CD4-positive, alpha-beta memory T cell (primary cell): ENCODE results near the gene GNG7. TPM values are rescaled to one million over a fixed set of nuclear protein-coding genes. Genes with fewer than 3 reads are reported as not detected.
"Not testable (repeated sequence)": the region's sequence is repeated elsewhere in the genome, so short reads cannot be mapped to it uniquely, and the experiment has no call there.

ENCODE experiments used
- CTCF ChIA-PET: fragments of 350-600 bp; sonication (Branson Sonifier 250); formaldehyde crosslinking; loops from one replicate; lab custom pipeline; 2021; ENCODE audit warnings: inconsistent platforms; ENCODE audit not compliant: partially characterized antibody; lab: Charles Lee
- POLR2A ChIA-PET: fragments of 350-600 bp; sonication (Branson Sonifier 250); formaldehyde crosslinking; loops from one replicate; lab custom pipeline; 2021; ENCODE audit not compliant: partially characterized antibody; lab: Charles Lee
- DNase-seq, 5 donors: peaks; one replicate each; pipeline versions ENCODE4 v3.0.0 to v3.0.0-alpha.2; 2020 to 2022; ENCODE audit warnings: mixed read lengths in 1 of 5
- H3K27ac ChIP-seq: one replicate; pipeline ENCODE4 v1.7.0; 2013; ENCODE audit warnings: low read depth, low read length
- H3K27me3 ChIP-seq: 2 replicates; pipeline ENCODE4 v1.7.0; 2013; ENCODE audit warnings: mild to moderate bottlenecking, low read length, moderate library complexity; ENCODE audit not compliant: insufficient read depth
- H3K36me3 ChIP-seq: 2 replicates; pipeline ENCODE4 v1.7.0; 2013; ENCODE audit warnings: mild to moderate bottlenecking, low read length, moderate library complexity; ENCODE audit not compliant: insufficient read depth
- H3K4me1 ChIP-seq: 2 replicates; pipeline ENCODE4 v1.7.0; 2013; ENCODE audit warnings: mild to moderate bottlenecking, low read length, moderate library complexity; ENCODE audit not compliant: insufficient read depth
- H3K4me3 ChIP-seq, 2 donors: one replicate each; pipeline ENCODE4 v1.7.0; 2013; ENCODE audit warnings: low read length in 2 of 2, mild to moderate bottlenecking in 1 of 2
- H3K9me3 ChIP-seq, 2 donors: one replicate each; pipeline ENCODE4 v1.7.0; 2013; ENCODE audit warnings: low read length in 2 of 2, control low read depth in 1 of 2; ENCODE audit not compliant: control insufficient read depth in 1 of 2
- H3K27ac Mint-ChIP-seq, 7 donors: one replicate each; pipeline ENCODE4 v1.8.0; 2020 to 2021; ENCODE audit warnings: mixed read lengths in 7 of 7, mild to moderate bottlenecking in 6 of 7, inconsistent platforms in 3 of 7, moderate library complexity in 3 of 7
- H3K27me3 Mint-ChIP-seq, 2 donors: one replicate each; pipeline ENCODE4 v1.8.0; 2020 to 2021; ENCODE audit warnings: mixed read lengths in 2 of 2
- H3K36me3 Mint-ChIP-seq, 2 donors: one replicate each; pipeline ENCODE4 v1.8.0; 2020 to 2021; ENCODE audit warnings: mixed read lengths in 2 of 2, inconsistent platforms in 1 of 2, mild to moderate bottlenecking in 1 of 2
- H3K4me1 Mint-ChIP-seq, 4 donors: one replicate each; pipeline ENCODE4 v1.8.0; 2020 to 2021; ENCODE audit warnings: mixed read lengths in 4 of 4, mild to moderate bottlenecking in 1 of 4
- H3K4me3 Mint-ChIP-seq, 8 donors: one replicate each; pipeline ENCODE4 v1.8.0; 2020 to 2021; ENCODE audit warnings: mixed read lengths in 8 of 8, mild to moderate bottlenecking in 7 of 8, moderate library complexity in 6 of 8, inconsistent platforms in 3 of 8
- H3K9me3 Mint-ChIP-seq, 8 donors: one replicate each; pipeline ENCODE4 v1.8.0; 2020 to 2021; ENCODE audit warnings: mixed read lengths in 8 of 8, mild to moderate bottlenecking in 5 of 8, inconsistent platforms in 3 of 8, moderate library complexity in 1 of 8
- intact Hi-C: fragments of 100-400 bp; cut with micrococcal nuclease; formaldehyde crosslinking; loops from one replicate; pipeline ENCODE4 v1.15.1; 2023
- polyA plus RNA-seq, 2 donors: library from polyadenylated mRNA; unstranded; fragments of 300-500 nt; fragmentation: Illumina TruSeq; gene quantifications; one replicate each; pipeline ENCODE4 v1.2.3, GENCODE V29; 2021
- total RNA-seq, 2 experiments: library from RNA; stranded (reverse); gene quantifications; one replicate each; pipeline ENCODE4 v1.2.3, GENCODE V29; 2021

Gene GNG7
- total and polyA plus RNA-seq, 4 experiments from 2014 or later: 1.9 to 4.2 (median 3.2) TPM

- H3K4me1 ChIP-seq: no peaks in the 10 kb centered on the region
- ChIA-PET CTCF (no interaction called here), POLR2A (no interaction called here)
- Mint-ChIP-seq H3K27ac (no peak overlapping the region), H3K4me3 (no peak overlapping the region), H3K36me3 (peaks cover 0 to 7% of the 10 kb centered on the region in 2 donors), H3K27me3 (no peaks in the 10 kb centered on the region), H3K4me1 (no peaks in the 10 kb centered on the region), H3K9me3 (no peaks in the 10 kb centered on the region)
- H3K27ac ChIP-seq: no peak overlapping the region
- H3K36me3 ChIP-seq: no peaks in the 10 kb centered on the region
- H3K27me3 ChIP-seq: no peaks in the 10 kb centered on the region
- intact Hi-C loops: no loop called here
- no peaks in the 10 kb centered on the region for H3K9me3 ChIP-seq
- H3K4me3 ChIP-seq: no peak overlapping the region
- DNase-seq: no peak
These were observed 17.2 kb downstream of the GNG7 start for GRCh38 chr19:2685204-2685704.

GRCh38 chr19:2683430-2684003, 19.0 kb downstream of the GNG7 start:
- H3K36me3 ChIP-seq: no peaks in the 10 kb centered on the region
- Mint-ChIP-seq H3K36me3 (peaks cover 0 to 7% of the 10 kb centered on the region in 2 donors), H3K9me3 (no peaks in the 10 kb centered on the region), H3K27me3 (no peaks in the 10 kb centered on the region), H3K4me3 (no peak overlapping the region), H3K27ac (no peak overlapping the region), H3K4me1 (no peaks in the 10 kb centered on the region)
- DNase-seq: no peak
- POLR2A ChIA-PET: no interaction called here
- H3K9me3 ChIP-seq: no peaks in the 10 kb centered on the region
- H3K27me3 ChIP-seq: no peaks in the 10 kb centered on the region
- intact Hi-C loops: no loop called here
- H3K27ac ChIP-seq: no peak overlapping the region
- no peak overlapping the region for H3K4me3 ChIP-seq
- CTCF ChIA-PET: no interaction called here
- no peaks in the 10 kb centered on the region for H3K4me1 ChIP-seq

GRCh38 chr19:2680808-2681207, 21.7 kb downstream of the GNG7 start:
- Mint-ChIP-seq H3K4me1 (no peaks in the 10 kb centered on the region), H3K27ac (no peak overlapping the region), H3K4me3 (no peak overlapping the region), H3K27me3 (no peaks in the 10 kb centered on the region), H3K9me3 (no peaks in the 10 kb centered on the region), H3K36me3 (peaks cover 0 to 7% of the 10 kb centered on the region in 2 donors)
- Histone ChIP-seq H3K27me3 (no peaks in the 10 kb centered on the region), H3K4me1 (no peaks in the 10 kb centered on the region), H3K4me3 (no peak overlapping the region), H3K36me3 (no peaks in the 10 kb centered on the region), H3K9me3 (no peaks in the 10 kb centered on the region), H3K27ac (no peak overlapping the region)
- DNase-seq: no peak
- ChIA-PET CTCF (interaction anchor here (1.7 kb wide), 1 partner anchor 33 kb away, joined by 3 read pairs; no protein-coding TSS in a partner anchor), POLR2A (no interaction called here)
- intact Hi-C loops: no loop called here

GRCh38 chr19:2679439-2679838, 23.1 kb downstream of the GNG7 start:
- intact Hi-C loops: no loop called here
- Mint-ChIP-seq H3K4me3 (no peak overlapping the region), H3K27ac (no peak overlapping the region)

GRCh38 chr19:2678948-2679347, 23.5 kb downstream of the GNG7 start:
- H3K9me3 ChIP-seq, H3K27me3 Mint-ChIP-seq, DNase-seq, H3K36me3 Mint-ChIP-seq, H3K9me3 Mint-ChIP-seq, POLR2A ChIA-PET, H3K4me1 Mint-ChIP-seq, H3K27ac ChIP-seq, H3K4me3 Mint-ChIP-seq, H3K4me3 ChIP-seq, H3K4me1 ChIP-seq, H3K27ac Mint-ChIP-seq, H3K36me3 ChIP-seq, H3K27me3 ChIP-seq, intact Hi-C loops: not testable (repeated sequence)
- CTCF ChIA-PET: interaction anchor here (1.9 kb wide), 1 partner anchor 30 kb away, joined by 6 read pairs; no protein-coding TSS in a partner anchor

More at GRCh38 chr19:2679439-2679838, 23.1 kb downstream of the GNG7 start:
- Mint-ChIP-seq H3K27me3 (no peaks in the 10 kb centered on the region), H3K36me3 (peaks cover 0 to 7% of the 10 kb centered on the region in 2 donors), H3K9me3 (no peaks in the 10 kb centered on the region), H3K4me1 (no peaks in the 10 kb centered on the region)
- Histone ChIP-seq H3K27me3 (no peaks in the 10 kb centered on the region), H3K4me3 (no peak overlapping the region), H3K36me3 (no peaks in the 10 kb centered on the region), H3K27ac (no peak overlapping the region), H3K4me1 (no peaks in the 10 kb centered on the region), H3K9me3 (no peaks in the 10 kb centered on the region)
- no peak for DNase-seq
- ChIA-PET POLR2A (no interaction called here), CTCF (interaction anchor here (1.9 kb wide), 1 partner anchor 31 kb away, joined by 6 read pairs; no protein-coding TSS in a partner anchor)

- DNase-seq: no peak
- CTCF ChIA-PET: interaction anchor here (1.9 kb wide), 1 partner anchor 30 kb away, joined by 6 read pairs; no protein-coding TSS in a partner anchor
These were observed 24.3 kb downstream of the GNG7 start for GRCh38 chr19:2678044-2678671.

GRCh38 chr19:2676823-2677222, 25.7 kb downstream of the GNG7 start:
- H3K4me3 ChIP-seq: no peak overlapping the region
- Mint-ChIP-seq H3K9me3 (no peaks in the 10 kb centered on the region), H3K27ac (no peak overlapping the region), H3K27me3 (no peaks in the 10 kb centered on the region), H3K36me3 (peaks cover 0 to 3% of the 10 kb centered on the region in 2 donors), H3K4me1 (no peaks in the 10 kb centered on the region), H3K4me3 (no peak overlapping the region)
- intact Hi-C loops: no loop called here
- no peak for DNase-seq
- H3K36me3 ChIP-seq: no peaks in the 10 kb centered on the region
- H3K9me3 ChIP-seq: no peaks in the 10 kb centered on the region
- H3K27me3 ChIP-seq: no peaks in the 10 kb centered on the region
- ChIA-PET POLR2A (interaction anchor here (0.5 kb wide), 1 partner anchor 22 kb away, joined by 3 read pairs; no protein-coding TSS in a partner anchor), CTCF (no interaction called here)
- no peaks in the 10 kb centered on the region for H3K4me1 ChIP-seq
- no peak overlapping the region for H3K27ac ChIP-seq

More at GRCh38 chr19:2678044-2678671, 24.3 kb downstream of the GNG7 start:
- no peak overlapping the region for H3K27ac Mint-ChIP-seq
- no peaks in the 10 kb centered on the region for H3K4me1 Mint-ChIP-seq
- intact Hi-C loops: no loop called here
- no peaks in the 10 kb centered on the region for H3K27me3 Mint-ChIP-seq
- Histone ChIP-seq H3K9me3 (no peaks in the 10 kb centered on the region), H3K36me3 (no peaks in the 10 kb centered on the region), H3K4me1 (no peaks in the 10 kb centered on the region), H3K27me3 (no peaks in the 10 kb centered on the region), H3K27ac (no peak overlapping the region), H3K4me3 (no peak overlapping the region)
- no peaks in the 10 kb centered on the region for H3K9me3 Mint-ChIP-seq
- H3K36me3 Mint-ChIP-seq: peaks cover 0 to 3% of the 10 kb centered on the region in 2 donors
- POLR2A ChIA-PET: no interaction called here
- H3K4me3 Mint-ChIP-seq: no peak overlapping the region
